Omental fat pad (tissue), 4 donors: ENCODE data around the gene OR2T29. TPM values are rescaled to one million over a fixed set of nuclear protein-coding genes. Genes with fewer than 3 reads are reported as not detected.
"Not testable (repeated sequence)": the region's sequence is repeated elsewhere in the genome, so short reads cannot be mapped to it uniquely, and the experiment has no call there.

Source experiments
- ATAC-seq: fragments of 150-250 bp; one replicate; pipeline ENCODE4 v1.9.1; 2016; ENCODE audit warnings: mild to moderate bottlenecking, moderate library complexity; ENCODE audit not compliant: low FRiP score
- DNase-seq: peaks from one replicate; pipeline ENCODE4 v3.0.0-alpha.2; 2019; ENCODE audit warnings: low spot score
- total RNA-seq, 4 donors: library from RNA; depleted of rRNA; stranded (reverse); fragments of >200 nt; gene quantifications; one replicate each; pipeline ENCODE4 v1.1.0, GENCODE V29; 2016
- TF ChIP-seq, protein P1 (sequence below), 3 donors: fragments of 450-650 bp; IDR thresholded peaks; one replicate each; pipeline ENCODE4 v1.5.1; 2016 to 2017; ENCODE audit warnings: antibody characterized with exemption in 3 of 3, mild to moderate bottlenecking in 3 of 3, moderate library complexity in 2 of 3

Gene OR2T29
- total RNA-seq, 4 donors from 2014 or later = not detected

- ATAC-seq = no peak
- no peak for DNase-seq
Measured at GRCh38 chr1:248592655-248593054, 30.1 kb upstream of the OR2T29 start.

DNA sequence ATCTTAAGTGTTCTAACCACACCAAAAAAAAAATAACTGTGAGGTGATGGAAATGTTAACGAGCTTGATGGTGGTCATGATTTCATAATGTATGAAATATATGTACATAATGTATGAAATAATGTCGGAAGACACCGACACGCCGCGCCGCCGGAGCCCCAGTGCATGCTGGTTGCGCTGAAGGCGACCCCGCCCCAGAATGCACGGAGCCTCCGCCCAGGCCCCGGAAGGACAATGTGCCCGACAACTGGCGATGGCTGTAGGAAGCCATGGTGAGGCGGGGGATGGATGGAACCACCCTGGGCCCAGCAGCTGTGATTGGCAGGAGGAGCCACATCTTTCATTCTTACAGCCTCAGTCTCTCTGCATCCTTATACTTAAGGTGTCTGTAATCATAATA is 27.5 kb upstream of the OR2T29 start:
- ATAC-seq (no peak), DNase-seq (no peak)
- TF ChIP-seq, protein P1, sequence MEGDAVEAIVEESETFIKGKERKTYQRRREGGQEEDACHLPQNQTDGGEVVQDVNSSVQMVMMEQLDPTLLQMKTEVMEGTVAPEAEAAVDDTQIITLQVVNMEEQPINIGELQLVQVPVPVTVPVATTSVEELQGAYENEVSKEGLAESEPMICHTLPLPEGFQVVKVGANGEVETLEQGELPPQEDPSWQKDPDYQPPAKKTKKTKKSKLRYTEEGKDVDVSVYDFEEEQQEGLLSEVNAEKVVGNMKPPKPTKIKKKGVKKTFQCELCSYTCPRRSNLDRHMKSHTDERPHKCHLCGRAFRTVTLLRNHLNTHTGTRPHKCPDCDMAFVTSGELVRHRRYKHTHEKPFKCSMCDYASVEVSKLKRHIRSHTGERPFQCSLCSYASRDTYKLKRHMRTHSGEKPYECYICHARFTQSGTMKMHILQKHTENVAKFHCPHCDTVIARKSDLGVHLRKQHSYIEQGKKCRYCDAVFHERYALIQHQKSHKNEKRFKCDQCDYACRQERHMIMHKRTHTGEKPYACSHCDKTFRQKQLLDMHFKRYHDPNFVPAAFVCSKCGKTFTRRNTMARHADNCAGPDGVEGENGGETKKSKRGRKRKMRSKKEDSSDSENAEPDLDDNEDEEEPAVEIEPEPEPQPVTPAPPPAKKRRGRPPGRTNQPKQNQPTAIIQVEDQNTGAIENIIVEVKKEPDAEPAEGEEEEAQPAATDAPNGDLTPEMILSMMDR (IDR thresholded peaks at IDR 0.05) = no peak

More at GRCh38 chr1:248592655-248593054, 30.1 kb upstream of the OR2T29 start:
- TF ChIP-seq, protein P1 (IDR thresholded peaks at IDR 0.05) = no peak

GRCh38 chr1:248589334-248589733 is 26.8 kb upstream of the OR2T29 start:
- TF ChIP-seq, protein P1 (IDR thresholded peaks at IDR 0.05) = no peak
- no peak for DNase-seq

DNA sequence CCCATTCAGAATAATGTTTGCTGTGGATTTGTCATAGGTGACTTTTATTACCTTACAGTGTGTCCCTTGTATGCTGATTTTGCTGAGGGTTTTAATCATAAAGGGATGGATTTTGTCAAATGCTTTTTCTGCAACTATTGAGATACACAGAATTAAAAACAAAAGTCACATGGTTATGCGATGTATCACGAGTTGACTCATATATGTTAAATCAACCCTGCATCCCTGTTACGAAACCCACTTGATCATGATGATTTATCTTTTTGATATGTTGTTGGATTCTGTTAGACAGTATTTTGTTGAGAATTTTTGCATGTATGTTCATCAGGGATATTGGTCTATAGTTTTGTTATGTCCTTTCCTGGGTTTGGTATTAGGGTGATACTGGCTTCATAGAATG is 22.7 kb upstream of the OR2T29 start:
- no peak for DNase-seq
- TF ChIP-seq, protein P1 (IDR thresholded peaks at IDR 0.05) = no peak
- ATAC-seq = no peak

More at GRCh38 chr1:248589334-248589733, 26.8 kb upstream of the OR2T29 start:
- no peak for ATAC-seq

DNA sequence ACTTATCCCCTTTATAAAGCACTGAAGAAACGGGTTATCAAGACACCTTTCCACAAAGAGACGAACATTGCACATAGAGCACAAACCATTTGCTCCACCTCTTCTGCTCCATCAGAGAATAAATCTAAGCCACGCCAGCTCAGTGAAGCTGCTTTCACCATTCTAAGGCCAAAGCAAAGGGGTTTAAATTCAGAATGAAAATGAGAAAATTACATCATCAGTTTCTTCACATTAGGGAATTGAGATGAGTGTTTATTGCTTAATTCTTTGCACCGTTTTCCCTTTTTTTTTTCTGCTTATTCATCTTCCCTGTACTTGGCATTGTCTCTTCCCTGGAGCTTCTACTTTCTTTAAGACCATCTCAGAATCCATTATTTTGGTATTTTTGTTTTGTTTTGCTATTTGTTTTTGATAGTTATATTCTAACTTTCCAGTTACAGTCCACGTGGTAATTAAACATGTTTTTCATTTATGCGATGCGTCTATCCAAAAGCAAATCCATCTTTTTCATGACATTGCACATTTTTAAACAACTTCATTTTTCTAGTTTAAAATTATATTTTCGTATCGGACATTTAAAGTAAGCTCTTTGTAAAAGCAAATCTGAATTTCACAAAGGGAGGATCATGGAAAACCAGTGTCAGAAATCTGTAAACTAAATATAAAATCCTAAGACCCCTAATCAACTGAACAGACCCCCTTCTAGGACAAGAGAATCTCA is 13.8 kb upstream of the OR2T29 start:
- DNase-seq (no peak), ATAC-seq (no peak)
- TF ChIP-seq, protein P1 (IDR thresholded peaks at IDR 0.05) = no peak

DNA sequence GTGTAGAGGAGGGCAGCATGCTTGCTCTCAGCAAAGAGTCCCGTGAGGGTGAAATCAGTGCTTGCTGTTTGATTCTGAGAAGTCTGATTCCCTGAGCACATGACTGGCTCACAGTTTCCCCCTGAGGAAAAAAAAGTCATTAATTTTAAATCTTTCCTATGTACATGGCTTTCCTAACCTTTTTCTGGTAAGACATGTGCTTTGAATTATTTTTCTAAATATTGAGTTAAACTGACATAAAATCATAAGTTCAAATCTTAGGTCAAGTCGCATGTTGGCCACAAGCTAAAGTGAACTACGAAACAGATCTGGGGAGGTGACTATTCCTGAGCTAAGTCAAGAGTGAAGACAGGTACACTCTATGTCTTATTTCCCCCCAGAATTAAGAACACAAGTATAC is 12.1 kb upstream of the OR2T29 start, which contains the start of gene OR2T34:
TSS of gene OR2T34 (minus strand) at position 101 of the 400 bp plus-strand sequence. CDS start at position 101, 0 bp downstream.
- ATAC-seq, DNase-seq: not testable (repeated sequence)

- ATAC-seq = peak; percentile 32
- DNase-seq = not testable (repeated sequence)
Measured at GRCh38 chr1:248573856-248574255, 11.3 kb upstream of the OR2T29 start.

- not testable (repeated sequence) for ATAC-seq, DNase-seq
Measured at GRCh38 chr1:248572049-248572448, 9.5 kb upstream of the OR2T29 start.

DNA sequence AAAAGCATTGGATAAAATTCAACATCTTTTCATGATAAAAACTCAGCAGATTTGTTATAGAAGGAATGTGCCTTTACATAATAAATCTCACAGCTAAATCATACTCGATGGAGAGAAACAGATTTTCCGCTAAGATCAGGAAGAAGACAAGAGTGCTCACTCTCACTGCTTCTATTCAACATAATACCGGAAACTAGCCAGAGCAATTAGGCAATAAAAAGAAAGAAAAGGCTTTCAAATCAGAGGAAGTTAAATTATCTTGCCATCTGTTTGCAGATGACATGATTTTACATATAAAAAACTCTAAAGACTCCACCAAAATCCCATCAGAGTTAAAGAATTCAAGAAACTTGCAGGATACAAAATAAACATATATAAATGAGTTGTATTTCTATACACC is 8.2 kb upstream of the OR2T29 start:
- ATAC-seq, DNase-seq: not testable (repeated sequence)

GRCh38 chr1:248569049-248569448 is 6.5 kb upstream of the OR2T29 start:
- not testable (repeated sequence) for DNase-seq, ATAC-seq

DNA sequence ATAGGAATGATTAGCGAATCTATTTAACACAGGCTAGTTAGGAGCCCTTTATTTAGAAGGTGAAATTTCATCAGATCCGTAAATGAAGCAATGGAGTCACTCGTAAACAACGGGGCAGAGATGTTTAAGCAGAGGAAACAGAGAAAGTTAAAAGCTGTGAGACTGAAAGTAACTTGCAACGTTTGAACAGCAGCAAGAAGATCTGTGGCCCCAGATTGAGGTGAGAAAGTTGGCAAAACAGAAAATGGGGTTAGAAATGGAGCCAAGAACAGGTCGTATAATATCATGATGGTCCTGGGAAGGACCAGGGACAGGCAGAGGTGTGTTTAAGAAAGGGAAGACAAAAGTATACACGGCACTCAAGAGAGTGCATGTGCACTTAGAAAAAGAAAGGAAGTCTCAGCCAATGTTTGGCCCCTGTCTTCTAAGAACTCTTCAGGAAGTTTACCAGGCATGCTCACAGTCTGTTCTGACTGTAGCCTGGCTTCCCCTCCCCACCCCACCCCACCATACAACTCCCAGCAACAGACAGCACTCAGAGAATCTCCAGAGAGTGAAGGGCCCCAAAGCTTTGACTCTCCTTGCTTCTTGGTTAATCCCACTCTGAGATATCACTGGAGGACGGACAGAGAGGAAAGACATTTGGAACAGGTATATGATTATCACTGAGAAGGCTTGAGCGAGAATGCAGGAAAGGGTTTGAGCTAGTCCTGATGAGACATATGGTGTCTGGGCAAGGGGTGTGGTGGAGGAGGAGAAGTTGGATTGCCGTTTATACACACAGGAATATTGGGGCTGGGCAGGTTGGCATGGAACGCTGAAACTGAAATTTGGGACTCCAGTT is 3.2 kb upstream of the OR2T29 start:
- peak; percentile 41 for ATAC-seq
- DNase-seq = not testable (repeated sequence)

DNA sequence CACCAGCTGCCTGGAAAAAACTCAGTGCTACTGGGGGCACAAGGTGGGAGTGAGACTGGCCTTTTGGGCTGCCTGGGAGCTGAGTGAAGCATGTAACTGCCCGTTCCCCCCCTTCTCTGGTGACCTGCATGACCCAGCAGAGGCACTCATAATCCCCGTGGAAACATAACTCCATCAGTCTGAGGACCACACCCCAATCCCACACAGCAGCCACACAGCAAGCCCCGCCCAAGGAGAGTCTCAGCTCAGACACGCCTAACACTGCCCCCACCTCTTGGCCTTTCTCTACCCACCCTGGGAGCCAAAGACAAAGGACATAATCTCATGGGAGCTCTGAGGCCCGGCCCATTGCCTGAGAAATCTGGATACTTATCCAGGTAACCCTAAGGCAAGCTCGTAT is 11.5 kb downstream of the OR2T29 start:
- not testable (repeated sequence) for ATAC-seq, DNase-seq

DNA sequence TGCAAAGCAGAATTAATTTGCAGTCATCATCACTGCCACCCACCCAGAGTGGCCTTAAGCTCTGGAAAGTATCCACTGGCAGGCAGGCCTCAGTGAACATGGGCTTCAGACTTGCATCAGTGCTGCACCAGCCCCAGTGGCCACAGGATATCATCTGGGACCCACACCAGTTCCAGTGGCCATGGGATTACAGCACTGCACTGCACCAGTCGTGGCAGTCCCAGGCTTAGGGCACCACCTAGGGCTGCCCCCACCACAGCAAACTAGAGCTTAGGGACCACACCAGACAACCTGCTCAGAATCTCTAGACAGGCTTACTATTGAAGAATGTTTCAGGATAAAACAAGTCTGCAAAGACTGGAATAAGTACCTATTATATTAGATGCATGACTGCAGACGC is 15.2 kb downstream of the OR2T29 start:
- ATAC-seq, DNase-seq: not testable (repeated sequence)
